ENCODE results near the gene CDKAL1.

Gene CDKAL1

GRCh38 chr6:21198032-21198640 is 663.9 kb downstream of the CDKAL1 start:
- H3K27ac ChIP-seq (ENCODE audit: poor library complexity, severe bottlenecking), result no peak overlapping the region
- H3K27me3 ChIP-seq (ENCODE audit: insufficient read depth, poor library complexity, severe bottlenecking), result no peaks in the 10 kb centered on the region
- no peaks in the 10 kb centered on the region for H3K4me1 ChIP-seq (ENCODE audit: insufficient read depth, poor library complexity, severe bottlenecking)
- no peak for TF ChIP-seq CTCF (IDR thresholded peaks at IDR 0.05; ENCODE audit: poor library complexity, severe bottlenecking)
- no peaks in the 10 kb centered on the region for H3K9me3 ChIP-seq (ENCODE audit: severe bottlenecking)
- no peaks in the 10 kb centered on the region for H3K36me3 ChIP-seq (ENCODE audit: low read depth)
- no peak overlapping the region for H3K4me3 ChIP-seq (ENCODE audit: severe bottlenecking)
- no peak for ATAC-seq (ENCODE audit: low read depth)
- no peak for DNase-seq (ENCODE audit: low spot score)

- H3K4me1 ChIP-seq (ENCODE audit: insufficient read depth, poor library complexity, severe bottlenecking), result no peaks in the 10 kb centered on the region
- no peaks in the 10 kb centered on the region for H3K9me3 ChIP-seq (ENCODE audit: severe bottlenecking)
- H3K36me3 ChIP-seq (ENCODE audit: low read depth), result no peaks in the 10 kb centered on the region
- no peak overlapping the region for H3K27ac ChIP-seq (ENCODE audit: poor library complexity, severe bottlenecking)
- no peaks in the 10 kb centered on the region for H3K27me3 ChIP-seq (ENCODE audit: insufficient read depth, poor library complexity, severe bottlenecking)
- TF ChIP-seq CTCF (IDR thresholded peaks at IDR 0.05; ENCODE audit: poor library complexity, severe bottlenecking), result no peak
- DNase-seq (ENCODE audit: low spot score), result no peak
- no peak for ATAC-seq (ENCODE audit: low read depth)
- H3K4me3 ChIP-seq (ENCODE audit: severe bottlenecking), result no peak overlapping the region
These were observed 665.0 kb downstream of the CDKAL1 start for GRCh38 chr6:21199262-21199661.

- no peak for ATAC-seq (ENCODE audit: low read depth)
These were observed 666.0 kb downstream of the CDKAL1 start for GRCh38 chr6:21200134-21200870.

GRCh38 chr6:21201187-21201586 is 666.9 kb downstream of the CDKAL1 start:
- Histone ChIP-seq H3K27ac (ENCODE audit: poor library complexity, severe bottlenecking) (no peak overlapping the region), H3K4me3 (ENCODE audit: severe bottlenecking) (no peak overlapping the region), H3K9me3 (ENCODE audit: severe bottlenecking) (no peaks in the 10 kb centered on the region), H3K36me3 (ENCODE audit: low read depth) (no peaks in the 10 kb centered on the region), H3K4me1 (ENCODE audit: insufficient read depth, poor library complexity, severe bottlenecking) (no peaks in the 10 kb centered on the region), H3K27me3 (ENCODE audit: insufficient read depth, poor library complexity, severe bottlenecking) (no peaks in the 10 kb centered on the region)
- DNase-seq (ENCODE audit: low spot score) (no peak), ATAC-seq (ENCODE audit: low read depth) (no peak)
- no peak for TF ChIP-seq CTCF (IDR thresholded peaks at IDR 0.05; ENCODE audit: poor library complexity, severe bottlenecking)

More at GRCh38 chr6:21200134-21200870, 666.0 kb downstream of the CDKAL1 start:
- no peaks in the 10 kb centered on the region for H3K4me1 ChIP-seq (ENCODE audit: insufficient read depth, poor library complexity, severe bottlenecking)
- no peak for TF ChIP-seq CTCF (IDR thresholded peaks at IDR 0.05; ENCODE audit: poor library complexity, severe bottlenecking)
- H3K4me3 ChIP-seq (ENCODE audit: severe bottlenecking), result no peak overlapping the region
- H3K36me3 ChIP-seq (ENCODE audit: low read depth), result no peaks in the 10 kb centered on the region
- H3K27me3 ChIP-seq (ENCODE audit: insufficient read depth, poor library complexity, severe bottlenecking), result no peaks in the 10 kb centered on the region
- H3K27ac ChIP-seq (ENCODE audit: poor library complexity, severe bottlenecking), result no peak overlapping the region
- no peaks in the 10 kb centered on the region for H3K9me3 ChIP-seq (ENCODE audit: severe bottlenecking)
- DNase-seq (ENCODE audit: low spot score), result no peak
